LoVo (cell line): ENCODE results near the gene UNC5A.
A peak's percentile ranks its signal among the peaks of the same experiment; 100 is the strongest.

ENCODE experiments used
- DNase-seq: peaks from one replicate; pipeline ENCODE4 v3.0.0-alpha.2; 2016; ENCODE audit warnings: low spot score

The UNC5A gene

GRCh38 chr5:176800024-176800423 is 10.3 kb upstream of the UNC5A start:
- DNase-seq = no peak

- no peak for DNase-seq
These were observed 8.1 kb upstream of the UNC5A start for GRCh38 chr5:176802116-176802784.

DNA sequence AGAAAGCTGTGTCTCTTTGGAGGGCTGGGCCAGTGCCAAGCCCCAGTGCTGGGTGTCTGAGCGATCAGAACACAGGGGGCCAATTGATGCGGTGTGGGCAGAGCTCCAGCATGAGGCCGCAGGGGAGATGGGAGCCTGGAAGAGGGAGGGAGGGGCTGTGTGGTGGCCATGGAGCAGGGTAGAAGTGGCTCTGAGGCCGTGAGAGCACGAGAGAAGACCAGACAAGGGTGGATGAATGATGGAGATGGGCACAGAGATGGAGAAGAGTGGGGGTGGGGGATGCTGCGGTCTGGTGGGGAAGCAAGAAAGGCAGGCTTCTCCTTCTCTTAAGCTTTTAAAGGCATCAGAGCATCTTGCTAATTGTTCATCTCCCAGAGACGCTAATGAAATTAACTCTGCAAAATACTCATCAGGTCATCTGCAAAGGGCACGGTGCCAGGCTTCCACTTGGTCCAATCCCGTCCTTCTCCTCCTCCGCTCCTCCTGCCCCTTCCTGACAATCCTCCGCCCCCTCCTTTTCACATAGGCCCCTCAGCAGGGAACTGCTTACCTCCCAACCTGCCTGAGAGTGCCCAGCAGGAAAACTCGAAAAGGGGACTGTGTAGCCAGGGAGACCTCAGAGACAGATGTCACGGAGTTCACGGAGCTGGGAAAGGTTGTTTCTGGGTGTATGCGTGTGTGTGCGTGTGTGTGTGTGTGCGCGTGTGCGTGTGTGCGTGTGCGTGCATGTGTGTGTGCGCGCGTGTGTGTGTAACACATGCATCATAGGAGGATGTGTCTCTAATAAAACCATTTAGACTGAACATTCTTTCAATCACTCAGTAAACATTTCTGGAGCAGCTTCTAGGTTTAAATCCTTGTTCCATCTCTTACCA is 7.1 kb upstream of the UNC5A start:
- DNase-seq = no peak

- peak; percentile 44 for DNase-seq
These were observed 6.3 kb upstream of the UNC5A start for GRCh38 chr5:176803943-176804498.

- no peak for DNase-seq
These were observed 4.2 kb upstream of the UNC5A start for GRCh38 chr5:176806137-176806536.

GRCh38 chr5:176809544-176810080 is 747 bp upstream of the UNC5A start:
- no peak for DNase-seq

- no peak for DNase-seq
These were observed 535 bp downstream of the UNC5A start for GRCh38 chr5:176810687-176811501.

- DNase-seq = no peak
These were observed 2.2 kb downstream of the UNC5A start for GRCh38 chr5:176812269-176813259.

GRCh38 chr5:176813587-176814312 is 3.4 kb downstream of the UNC5A start:
- no peak for DNase-seq

DNA sequence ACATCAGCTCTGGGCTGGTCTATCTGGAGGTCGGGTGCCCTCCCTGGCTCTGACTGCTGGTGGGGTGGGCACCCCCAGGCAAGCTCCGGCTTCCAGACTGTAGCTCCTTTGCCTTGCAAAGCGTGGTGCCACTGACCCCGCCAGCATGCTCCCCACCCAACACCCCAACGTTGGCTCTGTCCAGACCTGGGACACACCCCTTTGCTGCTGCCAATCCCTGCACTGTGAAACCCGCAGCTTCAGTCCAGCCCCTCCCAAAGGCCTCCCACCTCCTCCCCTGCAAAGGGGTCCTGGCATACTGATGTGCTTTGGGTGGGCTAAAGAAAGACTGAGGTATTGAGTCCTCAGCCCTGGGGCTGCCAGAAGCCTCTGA is 3.9 kb downstream of the UNC5A start:
- DNase-seq = no peak

DNA sequence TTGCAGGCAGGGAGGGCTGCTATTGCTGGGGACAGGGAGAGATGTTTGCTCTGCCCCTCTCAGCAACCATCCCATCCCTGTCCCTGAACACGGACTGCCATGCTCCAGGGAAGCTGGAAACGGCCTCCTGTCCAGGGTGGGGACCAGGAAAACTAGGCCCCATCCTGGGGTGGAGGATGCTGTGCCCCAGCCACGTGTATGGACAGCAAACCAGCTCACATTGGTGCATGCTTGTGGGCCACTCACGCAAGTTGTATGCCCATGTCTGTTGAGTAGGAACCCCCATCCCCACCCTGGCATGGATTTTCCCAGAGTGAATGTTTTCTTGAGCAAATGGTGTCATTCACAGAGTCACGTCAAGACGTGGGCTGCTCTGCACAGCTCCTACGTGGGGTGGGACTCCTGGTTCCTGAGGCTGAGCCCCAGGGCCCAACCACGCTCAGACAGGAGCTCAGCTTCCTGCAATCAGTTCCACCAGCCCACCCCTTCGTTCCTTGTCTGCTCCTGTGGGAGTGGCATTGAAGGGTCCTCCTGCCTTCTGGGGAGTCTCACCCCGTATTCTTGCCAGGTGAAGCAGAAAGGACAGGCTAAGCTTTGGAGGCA is 4.6 kb downstream of the UNC5A start:
- no peak for DNase-seq

- DNase-seq = no peak
These were observed 5.8 kb downstream of the UNC5A start for GRCh38 chr5:176816043-176816745.

GRCh38 chr5:176816791-176817347 is 6.5 kb downstream of the UNC5A start:
- no peak for DNase-seq

DNA sequence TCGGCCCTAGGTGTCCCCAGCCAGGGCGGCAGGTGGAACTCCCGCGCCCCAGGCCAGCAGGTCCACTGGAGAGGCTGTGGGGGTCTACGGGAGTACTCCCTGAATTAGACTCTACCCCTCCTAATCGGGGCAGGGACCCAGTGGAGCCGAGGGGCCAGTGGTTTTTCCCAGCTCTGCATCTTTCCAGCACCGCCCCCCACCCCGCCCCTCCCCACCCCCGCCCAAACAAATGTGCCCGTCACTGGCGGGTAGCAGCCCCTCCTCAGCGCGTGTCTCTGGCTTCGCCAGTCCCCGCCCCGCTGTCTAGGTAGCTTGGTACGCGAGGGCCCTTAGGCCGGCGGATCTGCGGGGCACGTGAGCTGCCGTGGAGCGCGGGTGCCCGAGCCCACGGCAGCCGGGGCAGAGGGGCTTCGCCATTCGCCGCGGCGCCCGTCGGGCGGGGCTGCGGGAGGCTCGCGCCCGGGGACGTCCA is 7.0 kb downstream of the UNC5A start:
- DNase-seq = peak; percentile 19

DNA sequence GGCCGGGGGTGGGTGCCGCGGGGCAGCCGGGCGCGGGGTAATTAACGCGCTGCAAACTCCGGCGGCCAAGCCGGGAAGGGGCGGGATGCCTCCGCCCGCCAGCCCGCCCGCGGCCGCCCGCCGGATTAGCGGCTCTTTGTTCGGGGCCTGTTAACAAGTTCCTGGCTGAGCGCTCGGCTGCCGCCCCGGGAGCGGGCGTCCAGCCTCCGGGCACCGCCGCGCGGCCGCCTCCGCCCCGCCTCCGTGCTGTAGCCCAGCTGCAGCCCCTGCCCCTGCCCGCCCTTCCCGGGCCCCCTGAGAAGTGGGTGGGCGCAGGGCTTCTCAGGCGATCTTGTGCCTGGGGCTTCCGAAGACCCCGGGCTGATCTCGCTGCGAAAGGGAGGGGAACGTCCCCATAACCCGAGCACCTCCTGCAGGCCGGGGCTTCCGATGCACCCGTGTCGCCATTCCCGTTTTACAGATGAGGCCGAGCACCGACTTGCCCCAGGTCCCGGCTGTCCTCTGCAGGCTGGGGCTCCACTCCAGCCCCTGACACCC is 7.5 kb downstream of the UNC5A start:
- DNase-seq = peak; percentile 59

DNA sequence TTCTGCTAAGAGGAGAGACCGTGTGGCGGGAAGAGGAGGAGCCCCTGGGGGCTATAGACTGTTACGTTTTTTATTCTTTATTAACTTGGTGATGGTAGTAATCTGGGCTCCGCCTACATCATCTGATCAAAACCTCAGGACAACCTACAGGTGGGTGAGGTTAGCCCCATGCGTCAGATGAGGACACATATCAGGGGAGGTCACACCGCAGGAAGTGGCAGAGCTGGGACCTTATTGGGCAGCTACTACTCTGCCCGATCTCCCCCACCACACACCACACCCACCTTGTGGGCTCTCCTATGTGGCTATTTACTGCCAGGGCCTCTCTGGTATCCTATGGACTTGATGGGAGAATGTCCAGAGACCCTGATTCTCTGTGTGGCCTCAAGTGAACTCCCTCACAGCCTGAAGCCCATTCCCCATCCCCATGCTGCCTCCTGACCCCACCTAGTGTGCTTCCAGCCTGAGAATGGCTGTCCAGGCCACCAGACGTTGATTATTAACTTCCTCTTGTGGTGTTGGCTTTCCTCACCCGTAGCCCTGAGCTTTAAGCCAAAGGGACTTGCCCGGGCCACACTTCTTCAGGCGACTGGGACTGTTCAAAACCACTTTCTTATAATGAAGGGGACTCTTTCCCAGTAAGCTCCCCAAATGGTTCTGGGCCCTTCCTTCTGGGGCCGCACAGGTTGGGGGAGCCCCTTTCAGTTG is 8.2 kb downstream of the UNC5A start:
- peak; percentile 43 for DNase-seq

- DNase-seq = no peak
These were observed 9.1 kb downstream of the UNC5A start for GRCh38 chr5:176819476-176819875.

GRCh38 chr5:176820937-176821336 is 10.6 kb downstream of the UNC5A start:
- DNase-seq = no peak
